ENCODE data around the gene SPPL2B. TPM values are rescaled to one million over a fixed set of nuclear protein-coding genes. Genes with fewer than 3 reads are reported as not detected.

Gene SPPL2B
- total and polyA plus RNA-seq, 2 experiments from 2014 or later: 40.9 to 87.7 TPM

- H3K27ac ChIP-seq: no peak within 1 kb of the TSS
- H3K9me3 ChIP-seq (ENCODE audit: low read depth): no peaks in the 10 kb centered on the region
- H3K36me3 ChIP-seq (replicated peaks; ENCODE audit: insufficient read depth, low read depth): no peaks in the 10 kb centered on the region
- no peaks in the 10 kb centered on the region for H3K4me1 ChIP-seq (ENCODE audit: insufficient read depth)
- no peak for DNase-seq (ENCODE audit: low spot score)
- no peaks in the 10 kb centered on the region for H3K9me2 ChIP-seq (replicated peaks; ENCODE audit: insufficient read depth)
- WGBS (ENCODE audit: low lambda C conversion rate, missing lambda C conversion rate): 84% methylated on average over 12 of the region's 44 CpGs
- H3K4me3 ChIP-seq: no peak within 1 kb of the TSS
- no peak for TF ChIP-seq EZH2phosphoT487 (IDR thresholded peaks at IDR 0.05; ENCODE audit: low read depth, severe bottlenecking, unreplicated experiment)
- no peak for TF ChIP-seq EZH2 (IDR thresholded peaks at IDR 0.05; ENCODE audit: borderline replicate concordance)
- no peak for TF ChIP-seq CTCF (IDR thresholded peaks at IDR 0.05; ENCODE audit: poor library complexity)
- H4K20me1 ChIP-seq (ENCODE audit: insufficient read depth, poor library complexity, severe bottlenecking): no peaks in the 10 kb centered on the region
- peaks cover 15% of the 10 kb centered on the region for H3K27me3 ChIP-seq
- H3K4me2 ChIP-seq: no peak within 1 kb of the TSS
- H2AFZ ChIP-seq: no peak within 1 kb of the TSS
- no peaks in the 10 kb centered on the region for H3K79me2 ChIP-seq
Measured at GRCh38 chr19:2359992-2360685, 31.7 kb downstream of the SPPL2B start, which contains the start of gene TMPRSS9. TMPRSS9 (plus strand) TSS chr19:2360265; CDS start chr19:2389786, 29,521 bp downstream.

GRCh38 chr19:2360833-2361232, 32.3 kb downstream of the SPPL2B start:
- Histone ChIP-seq H3K4me1 (ENCODE audit: insufficient read depth) (no peaks in the 10 kb centered on the region), H2AFZ (no peak overlapping the region), H3K9me2 (replicated peaks; ENCODE audit: insufficient read depth) (no peaks in the 10 kb centered on the region), H3K36me3 (replicated peaks; ENCODE audit: insufficient read depth, low read depth) (no peaks in the 10 kb centered on the region), H3K27ac (no peak overlapping the region), H3K79me2 (no peaks in the 10 kb centered on the region), H3K27me3 (peaks cover 15% of the 10 kb centered on the region), H3K4me3 (no peak overlapping the region), H4K20me1 (ENCODE audit: insufficient read depth, poor library complexity, severe bottlenecking) (no peaks in the 10 kb centered on the region), H3K9me3 (ENCODE audit: low read depth) (no peaks in the 10 kb centered on the region), H3K4me2 (no peak overlapping the region)
- no peak for DNase-seq (ENCODE audit: low spot score)
- 85% methylated on average over 10 of the region's 11 CpGs for WGBS (ENCODE audit: low lambda C conversion rate, missing lambda C conversion rate)
- no peak for TF ChIP-seq CTCF (IDR thresholded peaks at IDR 0.05; ENCODE audit: poor library complexity)
- no peak for TF ChIP-seq EZH2phosphoT487 (IDR thresholded peaks at IDR 0.05; ENCODE audit: low read depth, severe bottlenecking, unreplicated experiment)
- no peak for TF ChIP-seq EZH2 (IDR thresholded peaks at IDR 0.05; ENCODE audit: borderline replicate concordance)

GRCh38 chr19:2361246-2362045, 33.0 kb downstream of the SPPL2B start:
- TF ChIP-seq CTCF (IDR thresholded peaks at IDR 0.05; ENCODE audit: poor library complexity) (no peak), EZH2 (IDR thresholded peaks at IDR 0.05; ENCODE audit: borderline replicate concordance) (no peak), EZH2phosphoT487 (IDR thresholded peaks at IDR 0.05; ENCODE audit: low read depth, severe bottlenecking, unreplicated experiment) (no peak)
- Histone ChIP-seq H4K20me1 (ENCODE audit: insufficient read depth, poor library complexity, severe bottlenecking) (no peaks in the 10 kb centered on the region), H3K9me3 (ENCODE audit: low read depth) (no peaks in the 10 kb centered on the region), H3K27me3 (peaks cover 15% of the 10 kb centered on the region), H3K79me2 (no peaks in the 10 kb centered on the region), H3K4me3 (no peak overlapping the region), H3K36me3 (replicated peaks; ENCODE audit: insufficient read depth, low read depth) (no peaks in the 10 kb centered on the region), H3K4me2 (no peak overlapping the region), H2AFZ (no peak overlapping the region), H3K9me2 (replicated peaks; ENCODE audit: insufficient read depth) (no peaks in the 10 kb centered on the region), H3K27ac (no peak overlapping the region), H3K4me1 (ENCODE audit: insufficient read depth) (no peaks in the 10 kb centered on the region)
- DNase-seq (ENCODE audit: low spot score): no peak
- 51% methylated on average over 19 of the region's 24 CpGs for WGBS (ENCODE audit: low lambda C conversion rate, missing lambda C conversion rate)

All from hepatocyte (in vitro differentiated cells).